NK-92 (cell line): ENCODE data around the gene TMEM53.

Source experiments
- DNase-seq: peaks from one replicate; lab custom pipeline; 2025; ENCODE audit not compliant: unreplicated experiment; lab: John Stamatoyannopoulos, UW

TMEM53 gene

DNA sequence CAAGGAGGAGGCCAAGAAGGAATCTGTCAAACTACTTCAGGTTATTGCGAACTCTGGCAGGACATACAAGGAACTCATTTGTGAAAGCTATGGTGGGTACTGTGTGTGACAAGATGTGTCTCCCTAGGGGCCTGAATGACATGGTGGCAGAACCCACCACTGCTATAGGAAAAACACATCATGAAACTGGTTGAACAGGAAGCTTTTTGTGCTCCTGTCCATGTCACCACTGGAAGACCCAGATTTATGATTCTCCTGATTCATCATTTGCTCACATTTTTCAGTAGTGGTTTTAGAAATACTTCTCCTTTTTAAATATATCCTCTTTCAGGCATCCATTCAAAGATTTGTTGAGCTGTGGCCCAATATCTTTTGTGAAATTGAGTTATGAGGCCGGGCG, 23.9 kb upstream of the TMEM53 start:
- DNase-seq, result no peak

DNA sequence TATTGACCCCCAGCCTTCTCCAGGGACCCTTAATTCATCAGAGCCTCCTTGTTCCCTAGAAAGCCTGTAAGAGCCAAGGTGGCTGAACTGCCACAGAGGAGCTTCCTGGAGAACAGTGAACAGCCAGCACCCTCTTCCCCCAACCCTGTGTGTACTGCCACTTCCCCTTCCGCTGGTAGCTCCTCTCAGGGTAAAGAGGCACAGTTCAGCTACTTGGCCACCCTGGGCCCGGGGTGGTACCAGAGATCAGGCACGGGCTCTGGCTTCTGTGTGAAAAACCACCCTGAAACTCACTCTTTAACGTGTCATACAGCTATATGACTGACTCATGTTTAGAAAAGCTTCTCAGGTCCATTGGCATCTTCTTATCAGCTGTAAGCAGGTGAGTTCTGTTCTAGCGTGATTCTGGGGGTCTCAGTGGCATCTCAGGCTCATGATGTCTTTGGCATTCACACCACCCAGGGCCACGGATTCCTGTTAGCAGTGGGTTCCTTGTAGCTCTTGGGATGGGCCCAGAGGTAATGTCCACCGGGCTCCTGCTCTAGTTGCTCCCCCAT, 22.6 kb upstream of the TMEM53 start:
- no peak for DNase-seq

DNA sequence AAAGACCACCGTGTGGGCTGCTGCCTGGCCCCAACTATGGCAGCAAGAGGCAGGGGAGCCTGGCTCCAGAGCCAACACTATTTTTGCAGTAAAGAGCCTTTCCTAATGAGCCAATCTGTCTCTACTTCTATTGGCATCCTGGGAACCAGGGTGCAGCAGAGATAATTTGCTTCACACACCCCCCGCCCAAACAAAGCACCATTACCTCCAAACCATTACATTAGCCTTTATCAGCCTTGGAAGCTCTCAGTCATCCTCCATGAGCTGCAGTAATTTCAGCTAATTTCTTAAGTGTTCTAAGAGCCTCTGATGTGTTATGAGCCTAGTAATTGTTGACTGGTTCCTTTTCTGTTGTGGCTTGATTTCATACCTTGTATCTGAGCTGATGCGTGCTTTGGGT, 21.8 kb upstream of the TMEM53 start:
- no peak for DNase-seq

- DNase-seq, result no peak
Observed at GRCh38 chr1:44695671-44696070, 21.4 kb upstream of the TMEM53 start.

DNA sequence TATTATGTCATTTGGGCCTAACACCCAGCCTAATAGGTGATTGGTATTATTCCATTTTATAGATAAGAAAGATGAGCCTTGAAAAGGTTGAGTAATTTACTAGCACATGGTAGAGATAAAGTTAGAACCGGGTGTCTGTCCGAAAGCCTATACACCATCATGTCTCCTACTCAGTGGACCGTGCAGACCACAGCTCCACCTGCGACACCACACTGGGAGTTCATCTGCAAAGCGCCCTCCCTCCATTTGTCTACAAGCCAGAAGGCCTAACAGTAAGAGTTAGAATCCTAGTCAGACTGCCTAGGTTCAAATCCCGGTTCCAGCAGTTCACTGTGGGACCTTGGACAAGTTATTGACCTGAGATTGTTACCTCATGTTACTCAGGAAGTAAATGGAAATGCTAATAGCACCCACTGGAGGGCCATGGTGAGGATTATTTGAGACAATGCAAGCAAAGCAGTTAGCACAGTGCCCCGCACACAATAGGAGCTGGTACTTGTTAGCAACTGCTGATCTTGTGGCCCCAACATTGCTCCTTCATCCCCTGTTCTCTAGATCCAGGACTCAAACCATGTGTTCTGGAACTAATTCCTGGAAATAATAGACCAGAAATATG, 20.7 kb upstream of the TMEM53 start:
- no peak for DNase-seq

- no peak for DNase-seq
Observed at GRCh38 chr1:44693900-44694299, 19.6 kb upstream of the TMEM53 start.

- DNase-seq, result no peak
Observed at GRCh38 chr1:44693159-44693558, 18.9 kb upstream of the TMEM53 start.

DNA sequence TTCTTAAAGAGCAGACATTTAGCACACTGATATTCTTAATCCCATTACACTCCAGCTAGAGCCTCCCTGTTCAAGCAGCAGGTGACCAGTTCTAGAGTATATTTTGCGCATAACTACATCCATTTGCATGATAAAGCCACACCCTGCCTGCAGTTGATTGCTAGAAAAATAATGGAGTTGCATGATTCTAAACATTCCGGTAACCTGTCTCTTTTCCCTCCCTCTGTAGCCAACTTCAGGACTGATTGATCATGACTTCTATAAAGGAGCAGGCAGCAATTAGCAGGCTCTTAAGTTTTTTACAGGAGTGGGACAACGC, 15.1 kb upstream of the TMEM53 start:
- DNase-seq, result no peak

- no peak for DNase-seq
Observed at GRCh38 chr1:44688760-44689446, 14.6 kb upstream of the TMEM53 start.

DNA sequence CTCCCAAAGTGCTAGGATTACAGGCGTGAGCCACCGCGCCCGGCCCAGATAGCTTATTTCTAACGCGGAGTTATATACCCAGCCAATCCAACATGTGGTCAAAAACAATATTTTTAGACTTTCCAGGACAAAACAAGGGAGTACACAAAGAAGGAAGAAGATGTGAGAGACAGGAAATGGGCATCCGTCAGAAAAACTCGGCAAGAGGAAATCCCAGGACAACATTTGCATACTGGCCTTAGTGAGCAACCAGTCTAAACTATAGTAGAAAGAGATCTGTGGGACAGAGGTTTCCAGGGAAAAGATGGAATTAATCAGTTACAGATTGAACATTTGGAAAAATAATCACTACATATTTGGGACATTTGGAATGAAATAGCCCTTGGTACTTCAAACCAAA, 11.6 kb upstream of the TMEM53 start:
- no peak for DNase-seq

- DNase-seq, result no peak
Observed at GRCh38 chr1:44685218-44685617, 10.9 kb upstream of the TMEM53 start.

DNA sequence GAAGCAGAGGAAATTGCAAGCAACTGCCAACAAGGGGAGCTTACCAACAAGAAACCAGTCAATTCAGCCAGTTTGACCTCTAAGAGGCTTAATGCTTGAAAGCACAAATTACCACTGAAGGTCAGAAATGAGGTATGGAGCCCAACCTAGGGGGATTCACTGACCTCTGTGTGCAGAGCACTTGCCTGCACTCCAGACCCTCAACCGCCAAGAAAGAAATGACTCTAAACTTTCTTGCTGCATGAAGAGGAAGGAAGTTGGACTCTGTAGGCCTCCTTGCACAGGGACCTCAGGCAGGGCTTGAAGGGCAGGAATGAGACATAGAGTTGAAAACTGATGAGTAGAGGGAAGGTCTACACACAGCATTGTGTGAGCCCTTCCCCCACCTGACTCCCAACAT, 10.2 kb upstream of the TMEM53 start:
- DNase-seq, result no peak

GRCh38 chr1:44682883-44683265, 8.6 kb upstream of the TMEM53 start:
- no peak for DNase-seq

GRCh38 chr1:44681905-44682882, 7.9 kb upstream of the TMEM53 start:
- no peak for DNase-seq

DNA sequence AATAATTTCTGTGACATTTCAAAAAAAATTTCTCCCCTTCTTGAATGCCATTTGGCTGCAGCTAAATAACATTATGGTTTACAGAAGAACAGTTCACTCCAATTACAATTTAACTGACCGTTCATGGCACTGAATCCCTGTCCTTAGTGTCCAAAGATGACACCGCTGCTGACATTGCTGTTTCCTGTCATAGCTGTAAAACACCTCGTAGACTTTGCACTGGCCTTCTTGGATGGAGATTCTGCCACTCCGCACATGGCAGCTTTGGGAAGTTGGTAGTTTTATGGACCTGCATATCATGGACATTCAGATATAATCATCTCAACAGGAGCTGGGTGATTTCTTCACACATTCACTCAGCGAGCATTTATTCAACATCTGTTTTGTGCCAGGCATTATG, 5.2 kb upstream of the TMEM53 start:
- no peak for DNase-seq

DNA sequence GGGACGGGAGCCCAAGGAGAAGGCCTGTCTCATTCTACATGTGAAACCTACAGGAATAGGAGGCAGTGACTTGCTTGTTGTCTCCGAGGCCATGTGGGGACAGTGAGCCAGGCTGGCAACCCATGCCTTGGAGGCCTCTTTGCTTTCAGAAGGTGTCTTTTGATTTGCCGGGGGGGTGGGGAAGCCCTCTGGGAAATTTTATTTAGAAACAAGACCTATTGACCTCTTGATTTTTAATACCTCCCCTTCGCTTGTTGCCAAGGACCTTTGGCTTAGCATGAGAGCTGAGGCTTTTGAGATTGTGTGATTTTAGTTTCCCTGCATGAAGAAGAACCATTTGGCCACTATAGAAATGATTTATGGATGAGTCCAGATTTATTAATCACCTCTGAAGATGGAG, 4.3 kb upstream of the TMEM53 start:
- DNase-seq, result no peak

DNA sequence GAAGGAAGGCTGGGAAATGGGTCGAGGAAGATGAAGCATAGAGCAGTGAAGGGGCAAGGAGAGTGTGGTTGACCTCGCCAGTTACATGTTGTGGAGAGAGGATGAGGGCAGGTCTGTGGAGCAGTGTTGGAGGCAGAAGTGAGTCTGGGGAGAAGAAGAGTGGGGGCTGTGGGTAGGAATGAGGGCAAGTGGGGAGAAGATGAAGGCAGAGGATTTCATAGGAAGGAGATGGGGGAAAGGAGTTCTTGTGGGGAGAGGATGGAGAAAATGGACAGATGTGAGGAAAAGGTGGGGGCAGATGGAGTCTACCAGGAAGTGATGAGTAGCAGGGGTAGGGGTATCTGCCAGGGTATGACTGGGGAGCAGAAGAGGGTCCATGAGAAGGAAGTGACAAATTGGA, 3.8 kb upstream of the TMEM53 start:
- no peak for DNase-seq

- DNase-seq, result no peak
Observed at GRCh38 chr1:44677201-44677766, 3.0 kb upstream of the TMEM53 start.

DNA sequence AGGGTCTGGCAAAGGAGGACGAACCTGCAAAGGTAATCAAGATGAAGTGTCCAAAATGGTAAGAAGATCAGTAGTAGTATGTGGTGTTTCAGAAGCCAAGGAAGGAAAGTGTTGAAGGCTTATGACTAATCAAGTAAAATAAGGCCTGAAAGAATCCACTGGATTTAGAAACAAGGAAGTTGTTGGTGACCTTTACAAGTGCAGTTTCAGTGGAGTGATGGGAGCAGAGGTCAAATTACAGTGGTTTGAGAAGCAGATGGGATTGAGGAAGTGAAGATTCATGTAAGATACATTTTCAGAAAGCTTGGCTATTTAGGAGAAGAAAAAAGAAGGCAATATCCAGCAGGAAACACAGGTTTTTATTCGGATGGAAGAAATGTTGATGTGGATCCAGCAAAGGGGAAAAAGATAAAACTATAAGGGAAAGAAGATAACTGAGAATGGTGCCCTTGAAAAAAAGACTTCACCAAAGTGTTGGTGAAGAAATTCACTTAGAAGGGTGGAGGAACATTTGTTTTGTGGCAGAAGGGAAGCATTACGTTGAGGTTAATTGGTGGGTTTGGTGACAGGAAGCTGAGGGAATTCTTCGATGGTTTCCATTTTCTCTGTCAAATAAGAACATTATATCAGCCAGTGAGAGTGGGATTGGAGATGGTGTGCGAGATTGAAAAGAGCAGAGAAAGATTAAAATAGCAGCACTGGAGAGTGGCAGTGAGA, 2.4 kb upstream of the TMEM53 start:
- no peak for DNase-seq

DNA sequence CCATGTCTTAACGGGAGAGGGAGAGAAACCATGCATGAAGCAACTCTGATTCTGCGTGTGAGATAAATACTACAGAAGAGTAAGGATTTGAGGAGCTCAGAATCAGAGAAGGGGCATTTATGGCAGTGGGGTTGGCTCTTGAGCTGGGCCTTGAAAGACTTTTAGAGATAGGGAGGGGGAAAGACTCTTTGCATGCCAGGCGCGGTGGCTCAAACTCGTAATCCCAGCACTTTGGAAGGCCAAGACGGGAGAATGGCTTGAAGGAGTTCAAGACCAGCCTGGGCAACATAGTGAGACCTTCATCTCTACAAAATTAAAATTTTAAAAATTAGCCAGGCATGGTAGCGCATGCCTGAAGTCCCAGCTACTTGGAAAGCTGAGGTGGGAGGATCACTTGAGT, 905 bp upstream of the TMEM53 start:
- no peak for DNase-seq

DNA sequence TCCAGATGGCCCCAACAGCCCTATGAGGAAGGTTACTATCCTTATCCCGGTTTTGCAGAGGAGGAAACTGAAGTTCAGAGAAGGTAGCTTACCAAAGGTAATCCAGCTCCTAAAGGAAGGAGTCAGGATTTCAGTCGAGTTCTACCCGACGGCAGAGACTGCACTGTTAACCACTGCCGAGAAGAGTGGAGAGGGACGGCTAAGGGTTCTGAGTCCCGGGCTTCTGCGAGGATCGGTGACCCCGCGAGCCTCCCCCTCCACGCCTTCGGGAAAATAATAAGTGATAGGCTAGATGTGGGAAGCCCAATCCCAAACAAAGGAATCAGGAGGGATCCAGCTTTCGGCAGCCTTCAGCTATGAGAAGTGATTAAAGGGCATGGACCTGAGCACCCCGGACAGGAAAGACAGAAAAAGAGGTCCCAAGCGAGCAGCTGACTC, 587 bp downstream of the TMEM53 start:
- no peak for DNase-seq
